Kidney (tissue), 14 donors: ENCODE measurements around the gene AOX1. TPM values are rescaled to one million over a fixed set of nuclear protein-coding genes. Genes with fewer than 3 reads are reported as not detected.
"Not testable (repeated sequence)": the region's sequence is repeated elsewhere in the genome, so short reads cannot be mapped to it uniquely, and the experiment has no call there.

ENCODE experiments used
- DNase-seq, 5 donors: peaks; one replicate each; pipeline ENCODE4 v3.0.0-alpha.2; 2013 to 2020
- FAIRE-seq: peaks from 2 replicates; lab custom pipeline; 2012; peaks lifted over from hg19 to GRCh38; lab: Jason Lieb, UNC
- H3K27ac ChIP-seq, 2 donors: one replicate each; pipeline ENCODE4 v1.7.0; 2013; ENCODE audit warnings: low read depth in 2 of 2, low read length in 2 of 2, inconsistent platforms in 1 of 2
- H3K27me3 ChIP-seq: one replicate; pipeline ENCODE4 v1.7.1; 2013; ENCODE audit warnings: low read length, inconsistent platforms; ENCODE audit not compliant: control insufficient read depth, insufficient read depth
- H3K36me3 ChIP-seq, 3 donors: one replicate each; pipeline versions ENCODE4 v1.7.0 to v1.7.1; 2013; ENCODE audit warnings: low read length in 3 of 3, control low read depth in 1 of 3, inconsistent platforms in 1 of 3; ENCODE audit not compliant: insufficient read depth in 3 of 3, control insufficient read depth in 2 of 3
- H3K4me1 ChIP-seq, 3 donors: one replicate each; pipeline versions ENCODE4 v1.7.0 to v1.7.1; 2013; ENCODE audit warnings: low read length in 3 of 3, inconsistent platforms in 1 of 3, low read depth in 1 of 3; ENCODE audit not compliant: control insufficient read depth in 2 of 3, insufficient read depth in 2 of 3
- H3K4me3 ChIP-seq, 3 donors: one replicate each; pipeline versions ENCODE4 v1.7.0 to v1.8.1; 2013; ENCODE audit warnings: low read length in 3 of 3, control low read depth in 1 of 3, inconsistent platforms in 1 of 3
- H3K9ac ChIP-seq, 3 donors: one replicate each; pipeline versions ENCODE4 v1.7.0 to v1.7.1; 2013; ENCODE audit warnings: low read length in 3 of 3, control low read depth in 1 of 3, inconsistent platforms in 1 of 3
- H3K9me3 ChIP-seq, 3 donors: one replicate each; pipeline versions ENCODE4 v1.7.0 to v1.7.1; 2013; ENCODE audit warnings: low read length in 3 of 3, control low read depth in 1 of 3, inconsistent platforms in 1 of 3; ENCODE audit not compliant: control insufficient read depth in 2 of 3, insufficient read depth in 1 of 3
- CTCF ChIP-seq: IDR thresholded peaks from 3 replicates; pipeline ENCODE4 v1.5.1; 2012; ENCODE audit warnings: mild to moderate bottlenecking, moderate library complexity, borderline replicate concordance; ENCODE audit not compliant: insufficient read depth; ENCODE audit errors: extremely low read depth
- intact Hi-C: fragments of 100-400 bp; cut with DNase I; formaldehyde crosslinking; loops from one replicate; pipeline ENCODE4 v1.11.1; 2022
- polyA plus RNA-seq: library from polyadenylated mRNA; stranded (reverse); fragments of 350-450 nt; fragmentation: Illumina TruSeq; extraction: RNeasy Lipid Tissue Mini Kit (QIAGEN cat#74804); gene quantifications from one replicate; pipeline ENCODE4 v1.2.3, GENCODE V29; 2014; ENCODE audit warnings: low read depth, low replicate concordance; ENCODE audit not compliant: insufficient read depth
- total RNA-seq: library from RNA; stranded (reverse); fragmentation: NEBNext Ultra II Directional; extraction: Animal tissue kit (Norgen Biotek cat#: 25700); gene quantifications from one replicate; pipeline ENCODE4 v1.2.1, GENCODE V29; 2021
- donor health status: control.
- donor health status: control.
- donor health status: control.
- donor health status: control.
- donor health status: control.
- donor health status: DM: yes; HTN: yes; CAD: no.
- donor health status: Normal renal cell carcinoma (clear cell type).

AOX1 gene
- total and polyA plus RNA-seq, 2 donors from 2014 or later: 38.6 to 43.7 TPM

- no peak overlapping the region for H3K9ac ChIP-seq
- TF ChIP-seq CTCF: no peak
Measured at GRCh38 chr2:200681697-200682096, 95.9 kb downstream of the AOX1 start.

GRCh38 chr2:200682407-200682806, 96.6 kb downstream of the AOX1 start:
- H3K27me3 ChIP-seq, H3K9ac ChIP-seq, H3K27ac ChIP-seq, H3K4me1 ChIP-seq, H3K36me3 ChIP-seq, DNase-seq, FAIRE-seq, H3K9me3 ChIP-seq, intact Hi-C loops, H3K4me3 ChIP-seq: not testable (repeated sequence)

More at GRCh38 chr2:200681697-200682096, 95.9 kb downstream of the AOX1 start:
- H3K4me3 ChIP-seq: no peak overlapping the region
- intact Hi-C loops: no loop called here
- FAIRE-seq (no peak), DNase-seq (no peak)
- H3K9me3 ChIP-seq: no peaks in the 10 kb centered on the region
- H3K27me3 ChIP-seq: no peaks in the 10 kb centered on the region
- no peaks in the 10 kb centered on the region for H3K36me3 ChIP-seq
- H3K27ac ChIP-seq: no peak overlapping the region
- no peaks in the 10 kb centered on the region for H3K4me1 ChIP-seq

GRCh38 chr2:200687922-200688920, 102.4 kb downstream of the AOX1 start:
- Histone ChIP-seq H3K4me3 (no peak overlapping the region), H3K36me3 (no peaks in the 10 kb centered on the region), H3K9ac (no peak overlapping the region), H3K27ac (no peak overlapping the region), H3K9me3 (no peaks in the 10 kb centered on the region), H3K27me3 (no peaks in the 10 kb centered on the region), H3K4me1 (no peaks in the 10 kb centered on the region)
- no peak for FAIRE-seq
- no peak for DNase-seq
- no peak for TF ChIP-seq CTCF
- intact Hi-C loops: no loop called here

- H3K9me3 ChIP-seq: no peaks in the 10 kb centered on the region
- no peak overlapping the region for H3K9ac ChIP-seq
- no peaks in the 10 kb centered on the region for H3K27me3 ChIP-seq
- FAIRE-seq (no peak), DNase-seq (no peak)
- no peaks in the 10 kb centered on the region for H3K4me1 ChIP-seq
- no peak overlapping the region for H3K27ac ChIP-seq
- no peak overlapping the region for H3K4me3 ChIP-seq
- no peaks in the 10 kb centered on the region for H3K36me3 ChIP-seq
- no peak for TF ChIP-seq CTCF
- intact Hi-C loops: no loop called here
Measured at GRCh38 chr2:200689115-200689514, 103.3 kb downstream of the AOX1 start.
